Measurements from ENCODE around the gene HS2ST1.

Gene HS2ST1

DNA sequence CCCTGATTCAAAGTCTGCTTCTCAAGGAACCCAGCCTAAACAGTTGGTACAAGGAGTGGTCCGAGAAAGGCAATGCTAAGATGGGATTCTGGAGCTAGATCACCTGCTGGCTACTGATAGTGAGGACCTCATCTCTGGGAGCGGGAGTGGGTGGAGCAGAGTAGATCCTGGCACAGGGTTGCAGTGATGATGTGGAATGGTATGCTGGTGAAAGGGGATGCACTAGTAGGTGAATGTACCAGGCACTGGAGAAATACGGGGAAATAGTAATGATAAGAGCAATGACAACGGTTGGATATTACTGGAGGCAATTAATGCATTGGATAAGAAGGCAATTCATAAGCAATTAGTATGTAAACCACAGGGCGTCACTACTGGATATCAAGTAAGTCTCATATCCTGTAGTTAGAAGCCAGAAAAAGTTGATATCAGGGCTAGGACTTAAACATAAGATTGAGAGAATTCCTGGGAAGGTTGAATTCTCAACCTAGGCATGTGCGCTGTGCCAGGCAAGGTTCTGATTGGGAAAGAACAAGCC, 245.0 kb downstream of the HS2ST1 start (continued):
- TF ChIP-seq, protein P1, sequence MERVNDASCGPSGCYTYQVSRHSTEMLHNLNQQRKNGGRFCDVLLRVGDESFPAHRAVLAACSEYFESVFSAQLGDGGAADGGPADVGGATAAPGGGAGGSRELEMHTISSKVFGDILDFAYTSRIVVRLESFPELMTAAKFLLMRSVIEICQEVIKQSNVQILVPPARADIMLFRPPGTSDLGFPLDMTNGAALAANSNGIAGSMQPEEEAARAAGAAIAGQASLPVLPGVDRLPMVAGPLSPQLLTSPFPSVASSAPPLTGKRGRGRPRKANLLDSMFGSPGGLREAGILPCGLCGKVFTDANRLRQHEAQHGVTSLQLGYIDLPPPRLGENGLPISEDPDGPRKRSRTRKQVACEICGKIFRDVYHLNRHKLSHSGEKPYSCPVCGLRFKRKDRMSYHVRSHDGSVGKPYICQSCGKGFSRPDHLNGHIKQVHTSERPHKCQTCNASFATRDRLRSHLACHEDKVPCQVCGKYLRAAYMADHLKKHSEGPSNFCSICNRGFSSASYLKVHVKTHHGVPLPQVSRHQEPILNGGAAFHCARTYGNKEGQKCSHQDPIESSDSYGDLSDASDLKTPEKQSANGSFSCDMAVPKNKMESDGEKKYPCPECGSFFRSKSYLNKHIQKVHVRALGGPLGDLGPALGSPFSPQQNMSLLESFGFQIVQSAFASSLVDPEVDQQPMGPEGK (CRISPR knock-in tag; IDR thresholded peaks at IDR 0.05; ENCODE audit: borderline replicate concordance), result no peak
- TF ChIP-seq ISL1 (CRISPR knock-in tag; IDR thresholded peaks at IDR 0.05) (no peak), ZFP3 (CRISPR knock-in tag; IDR thresholded peaks at IDR 0.05) (no peak)
- TF ChIP-seq, protein P2, sequence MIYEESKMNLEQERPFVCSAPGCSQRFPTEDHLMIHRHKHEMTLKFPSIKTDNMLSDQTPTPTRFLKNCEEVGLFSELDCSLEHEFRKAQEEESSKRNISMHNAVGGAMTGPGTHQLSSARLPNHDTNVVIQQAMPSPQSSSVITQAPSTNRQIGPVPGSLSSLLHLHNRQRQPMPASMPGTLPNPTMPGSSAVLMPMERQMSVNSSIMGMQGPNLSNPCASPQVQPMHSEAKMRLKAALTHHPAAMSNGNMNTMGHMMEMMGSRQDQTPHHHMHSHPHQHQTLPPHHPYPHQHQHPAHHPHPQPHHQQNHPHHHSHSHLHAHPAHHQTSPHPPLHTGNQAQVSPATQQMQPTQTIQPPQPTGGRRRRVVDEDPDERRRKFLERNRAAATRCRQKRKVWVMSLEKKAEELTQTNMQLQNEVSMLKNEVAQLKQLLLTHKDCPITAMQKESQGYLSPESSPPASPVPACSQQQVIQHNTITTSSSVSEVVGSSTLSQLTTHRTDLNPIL (CRISPR knock-in tag; IDR thresholded peaks at IDR 0.05; ENCODE audit: low read depth), result no peak

Data from SK-N-SH treated with all-trans-retinoic acid at 6 μM for 48 hours (cell line).